Muscle of back (tissue), 13 donors: Measurements from ENCODE around the gene BCLAF1. TPM values are rescaled to one million over a fixed set of nuclear protein-coding genes. Genes with fewer than 3 reads are reported as not detected.
A peak's percentile ranks its signal among the peaks of the same experiment; 100 is the strongest.

Source experiments
- DNase-seq, 3 donors: peaks; one replicate each; pipeline versions ENCODE4 v3.0.0 to v3.0.0-alpha.2; 2013
- long read RNA-seq, 9 donors: transcript quantifications; one replicate each; lab custom pipeline, GENCODE V29; 2026
- polyA plus RNA-seq, 10 donors: library from polyadenylated mRNA; unstranded; fragments of 120-200 nt; gene quantifications; one replicate each; pipeline ENCODE4 v1.2.1, GENCODE V29; 2013; ENCODE audit not compliant: insufficient read length in 10 of 10

Gene BCLAF1, protein sequence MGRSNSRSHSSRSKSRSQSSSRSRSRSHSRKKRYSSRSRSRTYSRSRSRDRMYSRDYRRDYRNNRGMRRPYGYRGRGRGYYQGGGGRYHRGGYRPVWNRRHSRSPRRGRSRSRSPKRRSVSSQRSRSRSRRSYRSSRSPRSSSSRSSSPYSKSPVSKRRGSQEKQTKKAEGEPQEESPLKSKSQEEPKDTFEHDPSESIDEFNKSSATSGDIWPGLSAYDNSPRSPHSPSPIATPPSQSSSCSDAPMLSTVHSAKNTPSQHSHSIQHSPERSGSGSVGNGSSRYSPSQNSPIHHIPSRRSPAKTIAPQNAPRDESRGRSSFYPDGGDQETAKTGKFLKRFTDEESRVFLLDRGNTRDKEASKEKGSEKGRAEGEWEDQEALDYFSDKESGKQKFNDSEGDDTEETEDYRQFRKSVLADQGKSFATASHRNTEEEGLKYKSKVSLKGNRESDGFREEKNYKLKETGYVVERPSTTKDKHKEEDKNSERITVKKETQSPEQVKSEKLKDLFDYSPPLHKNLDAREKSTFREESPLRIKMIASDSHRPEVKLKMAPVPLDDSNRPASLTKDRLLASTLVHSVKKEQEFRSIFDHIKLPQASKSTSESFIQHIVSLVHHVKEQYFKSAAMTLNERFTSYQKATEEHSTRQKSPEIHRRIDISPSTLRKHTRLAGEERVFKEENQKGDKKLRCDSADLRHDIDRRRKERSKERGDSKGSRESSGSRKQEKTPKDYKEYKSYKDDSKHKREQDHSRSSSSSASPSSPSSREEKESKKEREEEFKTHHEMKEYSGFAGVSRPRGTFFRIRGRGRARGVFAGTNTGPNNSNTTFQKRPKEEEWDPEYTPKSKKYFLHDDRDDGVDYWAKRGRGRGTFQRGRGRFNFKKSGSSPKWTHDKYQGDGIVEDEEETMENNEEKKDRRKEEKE
- 100 to 1,000 TPM; 103 to 159 (median 124) TPM for polyA plus RNA-seq
- long read RNA-seq, donor 1, full-length matches to known transcripts = 5 of 53 reads
- long read RNA-seq, donor 1, partial matches to known transcripts = 48 of 53 reads
- long read RNA-seq, donor 1, other reads (novel, unspliced or antisense) = 0 of 53 reads
- long read RNA-seq, donor 2, full-length matches to known transcripts = 1 of 30 reads
- long read RNA-seq, donor 2, partial matches to known transcripts = 29 of 30 reads
- long read RNA-seq, donor 2, other reads (novel, unspliced or antisense) = 0 of 30 reads
- long read RNA-seq, donor 3 = 0 reads
- long read RNA-seq, donor 4, full-length matches to known transcripts = 3 of 44 reads
- long read RNA-seq, donor 4, partial matches to known transcripts = 41 of 44 reads
- long read RNA-seq, donor 4, other reads (novel, unspliced or antisense) = 0 of 44 reads
- long read RNA-seq, donor 5, full-length matches to known transcripts = 2 of 56 reads
- long read RNA-seq, donor 5, partial matches to known transcripts = 54 of 56 reads
- long read RNA-seq, donor 5, other reads (novel, unspliced or antisense) = 0 of 56 reads
- long read RNA-seq, donor 6, full-length matches to known transcripts = 11 of 72 reads
- long read RNA-seq, donor 6, partial matches to known transcripts = 61 of 72 reads
- long read RNA-seq, donor 6, other reads (novel, unspliced or antisense) = 0 of 72 reads
- long read RNA-seq, donor 7, full-length matches to known transcripts = 6 of 39 reads
- long read RNA-seq, donor 7, partial matches to known transcripts = 33 of 39 reads
- long read RNA-seq, donor 7, other reads (novel, unspliced or antisense) = 0 of 39 reads
- long read RNA-seq, donor 8, partial matches to known transcripts = 50 of 52 reads
- long read RNA-seq, donor 8, other reads (novel, unspliced or antisense) = 0 of 52 reads
- long read RNA-seq, donor 9 = 0 reads

DNA sequence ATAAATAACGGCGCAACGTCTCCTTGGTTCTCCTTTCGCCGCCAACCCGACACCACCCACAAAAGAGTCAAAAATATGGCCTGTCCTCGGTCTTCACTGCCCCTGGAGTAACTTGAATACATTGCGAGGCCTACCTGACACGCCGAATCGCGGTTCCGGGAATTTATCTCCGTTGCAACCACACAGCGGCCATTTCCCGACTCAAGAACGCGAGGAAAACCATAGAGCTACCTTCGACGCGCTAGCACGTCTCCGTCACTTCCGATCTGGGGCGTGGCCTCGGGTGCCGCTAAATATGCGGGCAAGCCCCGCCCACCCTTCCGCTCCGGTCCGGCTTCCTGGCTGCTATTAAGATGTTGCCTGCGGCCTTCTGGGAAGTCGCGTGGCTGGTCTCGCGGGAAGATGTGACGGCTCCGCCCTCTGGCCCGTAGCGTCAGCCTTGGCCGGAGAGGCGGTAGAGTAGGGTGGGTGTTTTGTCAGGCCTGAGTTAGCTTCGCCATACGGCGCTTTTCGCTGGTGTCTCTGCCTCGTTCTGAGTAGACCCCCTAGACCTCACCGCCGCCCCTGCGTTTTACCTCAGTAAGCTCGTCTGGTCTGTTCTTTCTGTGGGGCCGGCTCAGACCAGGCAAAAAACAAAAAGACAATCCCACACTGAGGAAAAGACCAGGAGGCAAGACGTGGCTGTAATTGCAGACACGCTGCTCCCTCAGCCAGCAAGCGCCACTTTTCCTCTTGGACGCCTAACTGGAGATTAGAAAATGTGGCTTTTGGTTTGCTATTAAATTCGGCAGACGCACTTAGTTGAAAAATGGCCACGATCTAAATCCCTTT, at the start of gene BCLAF1:
Gene BCLAF1, minus strand, starts transcription at position 268 of the 831 bp plus-strand sequence. CDS start 9,980 bp downstream, outside the sequence.
- peak; percentile 99 to 100 (median 100) for DNase-seq

DNA sequence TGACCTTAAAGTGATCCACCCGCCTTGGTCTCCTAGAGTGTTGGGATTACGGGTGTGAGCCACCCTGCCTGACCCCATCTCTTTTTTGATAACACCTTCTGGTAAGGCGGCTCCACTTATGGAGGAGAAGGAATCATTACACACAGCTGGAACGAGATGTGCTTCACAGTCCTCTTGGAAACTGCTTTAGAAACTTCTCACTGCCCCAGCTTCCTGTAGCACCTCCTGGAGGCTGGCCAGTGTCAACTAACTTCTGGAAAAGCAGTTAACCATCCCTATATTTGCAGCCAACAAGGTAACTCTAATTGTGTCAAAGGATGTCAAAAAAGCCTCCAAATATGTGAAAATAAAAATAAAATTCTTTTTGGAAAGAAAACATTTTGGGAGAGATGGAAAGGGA, 48.8 kb upstream of the BCLAF1 start:
- DNase-seq = no peak

DNA sequence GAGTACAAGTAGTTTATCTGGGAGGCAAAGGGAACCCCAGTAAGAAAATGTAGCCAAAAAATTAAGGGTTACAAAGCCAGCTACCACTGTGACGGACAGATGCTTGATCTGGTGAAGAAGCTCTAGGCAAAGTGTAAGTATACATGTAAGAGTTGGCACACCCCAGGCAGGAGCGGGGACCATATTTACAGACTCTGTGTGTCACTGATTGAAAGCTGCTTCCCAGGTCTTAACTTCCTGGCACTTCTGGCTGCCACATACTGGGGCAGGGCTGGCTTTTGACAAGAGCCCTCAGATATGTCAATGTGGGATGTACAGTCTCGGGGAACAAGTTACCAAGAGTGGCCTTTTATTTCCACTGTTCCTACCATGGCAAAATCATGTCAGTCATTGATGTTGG, 48.0 kb upstream of the BCLAF1 start:
- DNase-seq = no peak

DNA sequence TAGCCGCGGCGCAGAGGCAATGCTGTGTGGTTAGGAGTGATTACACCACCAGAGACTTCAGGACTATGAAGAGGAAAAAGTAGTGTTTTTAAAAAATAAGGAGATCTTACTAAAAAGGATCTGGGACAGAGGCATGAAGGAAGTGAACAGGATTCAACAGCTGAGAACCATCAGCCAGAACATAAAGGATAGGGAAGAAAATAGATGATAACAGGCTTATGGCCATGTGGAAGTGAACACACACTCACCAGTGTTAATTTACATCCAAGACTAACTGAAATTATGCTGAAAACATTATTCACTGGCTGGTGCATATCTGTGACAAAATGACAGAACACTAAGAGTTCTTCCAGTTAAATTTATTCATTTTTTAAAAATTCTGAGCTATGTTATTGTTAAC, 47.5 kb upstream of the BCLAF1 start:
- no peak for DNase-seq

DNA sequence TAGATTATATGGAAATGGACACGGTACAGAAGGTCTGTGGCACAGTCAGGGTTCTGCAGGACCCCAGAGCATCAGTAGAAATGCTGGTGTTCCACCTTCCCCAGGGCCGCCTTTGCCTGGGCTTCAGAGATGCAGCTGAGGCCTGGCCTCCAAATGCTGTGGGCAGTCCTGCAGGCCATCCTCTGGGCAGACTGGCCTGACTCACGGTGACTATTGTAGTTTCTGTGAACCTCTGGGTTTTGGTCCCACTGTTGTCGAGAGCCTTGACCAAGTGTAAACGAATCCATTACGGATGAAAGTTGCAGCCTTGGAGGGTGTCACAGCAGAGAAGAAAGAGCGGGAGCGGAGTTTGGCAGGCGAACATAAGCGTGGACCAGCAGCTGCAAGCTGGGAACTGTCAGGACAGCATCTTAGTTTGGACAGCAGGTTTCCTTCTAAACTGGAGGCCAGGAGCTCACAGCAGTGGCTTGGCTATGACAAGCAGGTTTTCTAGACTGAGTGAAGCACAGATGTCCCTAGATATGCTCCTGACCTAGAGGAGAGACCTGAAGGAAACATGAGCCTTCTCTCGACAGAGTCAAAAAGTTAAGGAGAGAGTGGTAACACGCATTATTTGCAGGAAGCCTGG, 46.2 kb upstream of the BCLAF1 start:
- DNase-seq = peak in 2 of 3 donors; percentile 8 to 80

DNA sequence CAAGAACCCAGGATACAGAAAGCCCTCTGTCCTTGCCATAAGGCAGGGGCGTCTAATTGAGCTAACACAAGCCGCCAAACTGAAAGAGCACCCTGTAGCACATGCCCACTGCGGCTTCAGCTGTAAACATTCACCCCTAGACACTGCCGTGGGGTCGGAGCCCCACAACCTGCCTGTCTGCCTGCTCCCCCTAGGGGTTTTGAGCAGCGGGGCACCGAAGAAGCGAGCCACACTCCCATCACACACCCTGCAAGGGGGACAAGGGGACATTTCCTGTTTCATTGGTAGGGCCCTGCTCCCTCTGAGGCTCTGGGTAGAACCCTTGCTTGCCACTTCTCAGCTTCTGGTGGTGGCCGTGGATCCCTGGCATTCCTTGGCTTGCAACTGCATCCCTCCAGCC, 45.2 kb upstream of the BCLAF1 start:
- DNase-seq = no peak

DNA sequence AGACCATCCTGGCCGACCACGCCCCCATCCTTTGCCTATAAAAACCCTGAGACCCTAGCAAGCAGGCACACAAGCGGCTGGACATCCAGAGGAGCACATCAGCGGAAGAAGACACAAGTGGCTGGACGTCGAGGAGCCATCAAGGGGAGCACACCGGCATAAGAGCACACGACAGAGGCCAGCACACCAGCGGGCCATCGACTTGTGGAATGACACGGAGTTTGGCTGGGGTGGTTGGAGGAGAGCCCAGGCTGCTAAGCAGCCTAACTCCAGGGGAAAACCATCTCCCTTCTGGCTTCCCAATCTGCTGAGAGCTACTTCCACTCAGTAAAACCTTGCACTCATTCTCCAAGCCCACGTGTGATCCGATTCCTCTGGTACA, 44.8 kb upstream of the BCLAF1 start:
- DNase-seq = no peak

DNA sequence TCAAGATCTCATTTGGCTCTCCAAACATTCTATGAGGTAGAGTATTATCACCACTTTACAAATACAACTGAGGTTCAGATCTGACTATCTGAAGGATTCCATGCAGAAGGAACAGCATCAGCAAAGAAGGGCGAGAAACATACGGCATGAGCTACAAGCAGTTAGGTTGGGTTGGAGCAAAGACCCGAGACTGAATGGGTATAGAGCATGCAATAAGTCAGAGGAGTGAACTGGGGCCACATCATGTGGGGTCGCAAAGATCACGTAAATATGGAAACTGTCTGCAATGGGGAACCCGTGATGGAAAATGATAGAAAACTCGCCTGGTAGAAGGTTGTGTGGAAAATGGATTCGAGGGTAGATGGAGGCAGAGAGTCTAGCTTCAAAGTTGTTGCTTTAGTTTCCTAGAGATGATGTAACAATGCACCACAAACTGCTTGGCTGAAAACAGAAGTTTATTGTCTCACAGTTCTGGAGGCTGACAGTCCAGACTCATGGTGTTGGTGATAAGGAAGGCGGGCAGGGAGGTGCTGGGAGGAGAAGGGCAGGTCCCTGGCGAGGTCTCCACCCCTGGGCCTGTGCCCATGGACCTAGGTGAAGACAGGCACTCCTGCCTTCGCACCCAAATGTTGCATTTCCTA, 44.3 kb upstream of the BCLAF1 start:
- no peak for DNase-seq

DNA sequence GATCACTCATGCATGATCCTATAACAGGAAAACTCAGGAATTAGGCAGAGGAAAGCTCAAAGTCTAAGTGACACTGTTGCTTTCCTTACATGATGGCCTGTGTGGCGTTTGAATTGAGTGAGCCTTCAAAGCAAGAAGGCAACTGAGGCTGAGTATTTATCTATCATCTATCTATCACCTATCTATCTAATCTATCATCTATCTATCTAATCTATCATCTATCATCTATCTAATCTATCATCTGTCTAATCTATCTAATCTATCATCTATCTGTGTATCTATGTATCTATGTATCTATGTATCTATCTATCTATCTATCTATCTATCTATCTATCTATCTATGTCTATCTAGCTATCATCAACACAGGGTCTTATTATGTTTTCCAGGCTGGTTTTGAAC, 41.8 kb upstream of the BCLAF1 start:
- no peak for DNase-seq

DNA sequence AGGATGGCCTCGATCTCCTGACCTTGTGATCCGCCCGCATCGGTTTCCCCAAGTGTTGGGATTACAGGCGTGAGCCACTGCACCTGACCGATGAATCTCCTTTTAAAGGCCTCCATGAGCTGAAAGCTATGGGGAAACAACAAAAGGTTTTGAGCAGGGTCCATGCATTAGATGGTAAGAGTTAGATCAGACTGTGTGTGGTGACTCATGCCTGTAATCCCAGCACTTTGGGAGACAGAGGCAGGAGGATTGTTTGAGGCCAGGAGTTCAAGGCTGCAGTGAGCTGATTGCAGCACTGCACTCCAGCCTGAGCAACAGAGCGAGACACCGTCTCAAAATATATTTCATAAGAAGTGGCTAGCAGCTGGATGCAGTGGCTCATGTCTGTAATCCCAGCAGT, 41.0 kb upstream of the BCLAF1 start:
- DNase-seq = no peak

DNA sequence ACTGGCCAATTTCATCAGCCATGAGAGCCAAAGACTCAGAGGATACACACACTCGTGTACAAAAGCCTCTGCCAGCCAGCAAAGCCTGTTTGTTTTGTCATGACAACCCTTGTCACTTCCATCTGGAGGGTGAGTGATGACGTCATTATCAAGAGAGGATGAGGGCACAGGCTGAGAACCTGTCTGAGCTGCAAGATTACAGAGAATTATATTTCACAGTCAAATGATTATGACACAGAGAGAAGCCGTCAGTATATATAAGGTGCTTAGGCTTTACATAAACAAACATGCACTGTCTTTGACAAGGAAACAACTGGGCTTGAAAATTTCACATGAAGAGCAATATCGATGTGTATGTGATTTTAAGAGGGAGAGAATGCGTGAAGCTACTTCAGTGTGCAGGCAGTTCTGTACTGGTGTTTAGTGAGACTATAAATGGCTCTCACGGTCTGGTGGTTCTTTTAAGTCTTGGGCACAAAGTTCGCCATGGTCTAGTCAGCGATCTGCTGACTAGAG, 36.5 kb upstream of the BCLAF1 start:
- DNase-seq = peak in 1 of 3 donors; percentile 39

DNA sequence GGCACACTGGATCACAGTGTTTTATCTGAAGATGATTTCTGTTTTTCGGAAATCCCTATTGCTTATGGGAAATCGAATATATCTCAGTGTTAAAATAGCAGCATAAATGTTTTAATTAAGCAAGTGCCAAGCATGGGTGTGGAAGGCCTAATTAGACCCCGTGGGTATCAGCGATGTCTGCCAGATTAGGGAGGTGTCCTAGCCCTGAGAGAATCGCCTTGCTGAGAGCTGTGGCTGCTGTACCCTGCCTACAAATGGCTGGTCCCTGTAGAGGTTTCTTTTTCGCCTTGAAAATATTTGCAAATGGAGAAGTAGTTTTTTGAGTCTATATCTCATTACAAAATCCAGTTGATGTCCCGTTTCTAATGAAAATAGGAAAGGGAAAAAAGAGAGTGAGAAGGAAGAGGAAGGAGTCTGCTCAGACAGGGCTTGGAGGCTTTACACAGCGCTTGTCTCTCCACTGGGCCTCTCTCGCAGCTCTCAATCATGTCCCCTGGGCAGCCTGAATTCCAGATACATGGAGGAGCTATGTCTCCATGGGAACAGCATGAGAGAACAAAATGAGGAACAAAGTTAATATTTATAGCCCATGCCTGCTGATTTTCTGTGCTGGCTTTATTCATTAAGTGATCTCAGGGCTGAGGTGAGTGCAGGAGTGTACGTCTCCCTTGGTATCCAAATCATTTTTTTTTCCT, 35.2 kb upstream of the BCLAF1 start:
- DNase-seq = peak; percentile 18 to 87 (median 56)

DNA sequence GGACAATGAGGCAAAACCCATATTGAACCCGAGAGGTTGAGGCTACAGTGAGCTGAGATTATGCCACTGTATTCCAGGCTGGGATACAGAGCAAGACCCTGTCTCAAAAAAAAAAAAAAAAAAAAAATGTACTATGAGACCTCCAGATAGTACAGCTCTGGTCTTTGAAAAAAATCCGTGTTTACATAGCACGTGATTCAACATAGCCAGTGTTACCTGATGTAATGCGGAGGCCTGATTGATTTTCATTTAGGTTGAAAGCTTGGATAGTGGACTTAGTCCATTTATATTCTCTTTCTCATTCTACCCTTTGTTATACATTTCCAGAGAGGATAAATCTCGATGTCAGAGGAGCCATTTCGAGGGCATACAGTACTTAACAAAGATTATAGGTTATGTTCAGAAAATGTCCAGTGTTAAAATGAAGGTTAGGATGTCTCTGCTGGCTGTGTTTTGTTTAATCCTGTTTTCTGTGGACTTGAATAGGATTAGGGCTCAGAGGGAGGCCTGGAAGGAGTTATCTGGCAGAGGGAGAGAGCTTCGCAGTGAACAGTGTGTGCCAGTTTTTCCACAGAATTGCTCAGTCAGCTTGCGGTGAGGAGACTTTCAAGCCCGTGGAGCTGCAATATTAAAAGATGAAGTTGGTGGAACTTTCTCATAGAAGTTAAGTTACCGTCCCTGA, 33.9 kb upstream of the BCLAF1 start:
- peak in 2 of 3 donors; percentile 54 to 76 for DNase-seq

DNA sequence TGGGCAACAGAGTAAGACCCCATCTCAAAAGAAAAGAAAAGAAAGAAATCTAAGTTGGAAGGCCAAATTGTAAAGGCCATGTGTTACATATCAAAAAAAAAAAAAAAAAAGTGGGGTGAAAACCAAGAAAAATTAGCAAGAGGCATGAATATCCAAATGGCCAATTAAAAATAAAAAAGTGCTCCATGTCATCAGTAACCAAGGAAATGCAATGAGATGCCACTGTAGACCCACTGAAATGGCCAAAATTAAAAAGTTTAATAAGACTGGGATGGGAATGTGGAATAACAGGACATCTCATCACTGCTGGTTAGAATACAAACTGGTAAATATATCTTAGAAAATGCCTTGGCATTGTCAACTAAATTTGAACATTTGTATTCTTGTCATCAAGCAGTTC, 30.1 kb upstream of the BCLAF1 start:
- no peak for DNase-seq

DNA sequence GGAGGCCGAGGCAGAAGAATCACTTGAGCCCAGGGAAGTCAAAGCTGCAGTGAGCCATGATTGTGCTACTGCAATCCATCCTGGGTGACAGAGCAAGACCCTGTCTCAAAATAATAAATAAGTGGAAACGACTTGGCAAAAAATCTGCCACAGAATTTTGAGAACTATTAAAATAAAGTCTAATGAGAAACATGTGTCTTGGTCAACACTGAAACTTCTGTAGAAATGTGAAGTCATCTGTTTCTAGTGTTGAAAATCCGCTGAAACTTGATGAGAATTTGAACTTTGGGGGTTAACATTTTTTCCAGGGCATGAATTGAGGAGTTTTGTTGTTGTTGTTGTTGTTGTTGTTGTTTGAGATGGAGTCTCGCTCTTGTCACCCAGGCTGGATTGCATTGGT, 29.0 kb upstream of the BCLAF1 start:
- DNase-seq = peak in 1 of 3 donors; percentile 31

DNA sequence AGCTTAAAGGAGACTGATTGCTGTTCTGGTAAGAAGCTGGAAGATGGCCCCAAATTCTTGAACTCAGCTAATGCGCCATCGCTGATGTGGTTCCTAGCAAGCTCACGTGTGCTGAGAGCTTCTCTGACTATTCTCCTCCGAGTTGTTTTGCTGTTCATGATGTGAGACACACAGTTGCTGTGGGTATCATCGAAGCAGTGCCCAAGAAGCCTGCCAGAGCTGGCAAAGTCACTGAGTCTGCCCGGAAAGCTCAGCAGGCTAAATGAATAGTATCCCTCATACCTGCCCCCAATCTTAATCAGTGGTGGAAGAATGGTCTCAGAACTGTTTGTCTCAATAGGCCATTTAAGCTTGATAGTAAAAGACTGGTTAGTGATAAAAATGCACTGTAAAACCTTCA, 28.3 kb upstream of the BCLAF1 start:
- DNase-seq = no peak

DNA sequence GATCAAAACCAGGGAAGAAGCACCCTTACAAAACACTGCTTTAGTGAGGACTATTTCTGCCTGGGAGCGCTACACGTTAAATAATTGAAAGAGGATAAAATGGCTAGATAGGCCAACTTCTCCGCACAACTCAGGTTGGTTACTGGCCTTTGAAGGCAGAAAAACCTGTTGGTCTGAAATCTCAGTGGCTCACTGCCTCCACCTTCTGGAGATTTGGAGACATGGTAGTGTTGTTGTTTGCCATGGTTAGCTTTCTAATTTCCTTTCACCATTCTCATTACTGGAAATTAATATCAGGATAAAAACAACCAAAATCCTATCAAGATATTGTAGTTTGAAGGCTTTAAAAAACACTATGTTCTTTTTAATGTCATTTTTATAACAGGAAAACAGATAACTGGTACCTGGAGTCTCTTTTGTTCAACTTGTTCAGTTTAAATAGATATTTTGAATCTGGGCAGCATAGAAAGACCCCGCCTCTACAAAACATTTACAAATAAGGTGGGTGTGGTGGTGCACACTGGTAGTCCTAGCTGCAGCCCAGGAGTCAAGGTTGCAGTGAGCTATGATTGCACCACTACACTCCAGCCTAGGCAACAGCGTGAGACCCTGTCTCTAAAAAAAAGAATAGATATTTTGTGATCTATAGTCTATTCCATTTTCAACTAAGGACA, 27.5 kb upstream of the BCLAF1 start:
- peak; percentile 45 to 68 (median 46) for DNase-seq
